Breast epithelium (tissue), 4 donors: Measurements from ENCODE around the gene SEPTIN5. TPM values are rescaled to one million over a fixed set of nuclear protein-coding genes. Genes with fewer than 3 reads are reported as not detected.

ENCODE experiments used
- DNase-seq, 2 donors: peaks; one replicate each; pipeline ENCODE4 v3.0.0-alpha.2; 2019; ENCODE audit warnings: low spot score in 2 of 2
- H3K27ac ChIP-seq, 2 donors: fragments of 200-600 bp; sonication (generic) in 1 of 2; one replicate each; pipeline ENCODE4 v1.5.1; 2016 to 2019; ENCODE audit warnings: mild to moderate bottlenecking in 1 of 2
- H3K27me3 ChIP-seq, 2 donors: fragments of 200-600 bp; sonication (generic) in 1 of 2; one replicate each; pipeline versions ENCODE4 v1.5.1 to v1.6.0; 2017 to 2019; ENCODE audit warnings: control low read depth in 1 of 2, mild to moderate bottlenecking in 1 of 2
- H3K36me3 ChIP-seq: fragments of 200-600 bp; one replicate; pipeline ENCODE4 v1.5.1; 2019
- H3K4me1 ChIP-seq, 2 donors: fragments of 200-600 bp; sonication (generic); one replicate each; pipeline ENCODE4 v1.5.1; 2016 to 2019; ENCODE audit warnings: control low read depth in 1 of 2
- H3K4me3 ChIP-seq, 3 donors: fragments of 200-600 bp; sonication (generic); 1 replicate in 2 of 3; 2 replicates in 1 of 3; pipeline ENCODE4 v1.5.1; 2016 to 2019; ENCODE audit warnings: mild to moderate bottlenecking in 3 of 3, moderate library complexity in 2 of 3
- H3K9me3 ChIP-seq, 2 donors: fragments of 200-600 bp; sonication (generic) in 1 of 2; one replicate each; pipeline ENCODE4 v1.5.1; 2016 to 2019; ENCODE audit warnings: control low read depth in 1 of 2
- CTCF ChIP-seq, 3 donors: fragments of 450-650 bp; IDR thresholded peaks; one replicate each; pipeline ENCODE4 v1.5.1; 2016 to 2017; ENCODE audit warnings: antibody characterized with exemption in 3 of 3, mild to moderate bottlenecking in 3 of 3, moderate library complexity in 3 of 3
- POLR2A ChIP-seq: fragments of 450-650 bp; IDR thresholded peaks from one replicate; pipeline ENCODE4 v1.6.1; 2016; ENCODE audit warnings: antibody characterized with exemption, mild to moderate bottlenecking, moderate library complexity
- POLR2AphosphoS5 ChIP-seq, 3 donors: sonication (generic); formaldehyde crosslinking; IDR thresholded peaks; one replicate each; pipeline ENCODE4 v1.6.1; 2017; ENCODE audit warnings: antibody characterized with exemption in 3 of 3
- intact Hi-C: fragments of 100-400 bp; cut with DNase I; formaldehyde crosslinking; loops from one replicate; pipeline ENCODE4 v1.15.1; 2023; ENCODE audit warnings: low total_unique reads
- total RNA-seq, 3 donors: library from RNA; depleted of rRNA; stranded (reverse); fragments of >200 nt; gene quantifications; one replicate each; pipeline ENCODE4 v1.1.0, GENCODE V29; 2016

SEPTIN5 gene
- total RNA-seq, 3 donors from 2014 or later: 5.4 to 33.8 (median 18.4) TPM

GRCh38 chr22:19743651-19744050, 29.3 kb downstream of the SEPTIN5 start:
- Histone ChIP-seq H3K4me3 (no peak overlapping the region), H3K27me3 (no peaks in the 10 kb centered on the region), H3K9me3 (no peaks in the 10 kb centered on the region), H3K4me1 (no peaks in the 10 kb centered on the region), H3K27ac (no peak overlapping the region), H3K36me3 (no peaks in the 10 kb centered on the region)
- no peak for DNase-seq
- no peak for TF ChIP-seq CTCF (IDR thresholded peaks at IDR 0.05)
- no peak for TF ChIP-seq POLR2AphosphoS5 (IDR thresholded peaks at IDR 0.05)
- TF ChIP-seq POLR2A: no peak
- intact Hi-C loops: loop anchor here (2.0 kb wide), 1 partner anchor 47 kb away; no protein-coding TSS in a partner anchor

GRCh38 chr22:19744350-19745006, 30.2 kb downstream of the SEPTIN5 start:
- TF ChIP-seq CTCF (IDR thresholded peaks at IDR 0.05) (no peak), POLR2A (no peak), POLR2AphosphoS5 (IDR thresholded peaks at IDR 0.05) (no peak)
- Histone ChIP-seq H3K4me3 (no peak overlapping the region), H3K36me3 (no peaks in the 10 kb centered on the region), H3K4me1 (no peaks in the 10 kb centered on the region), H3K27ac (no peak overlapping the region), H3K27me3 (no peaks in the 10 kb centered on the region), H3K9me3 (no peaks in the 10 kb centered on the region)
- DNase-seq: no peak
- intact Hi-C loops: no loop called here

GRCh38 chr22:19745155-19746101, 31.1 kb downstream of the SEPTIN5 start:
- Histone ChIP-seq H3K4me3 (no peak overlapping the region), H3K9me3 (no peaks in the 10 kb centered on the region), H3K27ac (no peak overlapping the region), H3K27me3 (no peaks in the 10 kb centered on the region), H3K36me3 (no peaks in the 10 kb centered on the region), H3K4me1 (no peaks in the 10 kb centered on the region)
- intact Hi-C loops: no loop called here
- no peak for DNase-seq
- TF ChIP-seq CTCF (IDR thresholded peaks at IDR 0.05) (no peak), POLR2A (no peak), POLR2AphosphoS5 (IDR thresholded peaks at IDR 0.05) (no peak)

- Histone ChIP-seq H3K36me3 (no peaks in the 10 kb centered on the region), H3K9me3 (no peaks in the 10 kb centered on the region), H3K4me1 (no peaks in the 10 kb centered on the region), H3K27ac (no peak overlapping the region), H3K27me3 (no peaks in the 10 kb centered on the region), H3K4me3 (no peak overlapping the region)
- no peak for DNase-seq
- TF ChIP-seq POLR2AphosphoS5 (IDR thresholded peaks at IDR 0.05): no peak
- no peak for TF ChIP-seq CTCF (IDR thresholded peaks at IDR 0.05)
- no peak for TF ChIP-seq POLR2A
- intact Hi-C loops: no loop called here
Measured at GRCh38 chr22:19746726-19747125, 32.4 kb downstream of the SEPTIN5 start.

- intact Hi-C loops: no loop called here
- H3K27me3 ChIP-seq: no peaks in the 10 kb centered on the region
- H3K27ac ChIP-seq: no peak overlapping the region
- H3K4me3 ChIP-seq: no peak overlapping the region
- H3K4me1 ChIP-seq: no peaks in the 10 kb centered on the region
- TF ChIP-seq CTCF (IDR thresholded peaks at IDR 0.05) (no peak), POLR2A (no peak), POLR2AphosphoS5 (IDR thresholded peaks at IDR 0.05) (no peak)
- H3K36me3 ChIP-seq: no peaks in the 10 kb centered on the region
- DNase-seq: no peak
- H3K9me3 ChIP-seq: no peaks in the 10 kb centered on the region
Measured at GRCh38 chr22:19747551-19747950, 33.2 kb downstream of the SEPTIN5 start.
